Vagina (tissue), 2 donors: ENCODE data around the gene PCDHGA6. TPM values are rescaled to one million over a fixed set of nuclear protein-coding genes. Genes with fewer than 3 reads are reported as not detected.

Source experiments
- DNase-seq, 2 donors: peaks; one replicate each; pipeline ENCODE4 v3.0.0-alpha.2; 2017; ENCODE audit errors: extremely low spot score in 2 of 2
- H3K27ac ChIP-seq: fragments of 200-600 bp; sonication (generic); one replicate; pipeline ENCODE4 v1.5.1; 2019
- H3K27me3 ChIP-seq: fragments of 200-600 bp; sonication (generic); one replicate; pipeline ENCODE4 v1.5.1; 2019
- H3K36me3 ChIP-seq, 2 donors: fragments of 200-600 bp; sonication (generic); one replicate each; pipeline ENCODE4 v1.5.1; 2017 to 2019
- H3K4me1 ChIP-seq: fragments of 200-600 bp; sonication (generic); one replicate; pipeline ENCODE4 v1.5.1; 2019
- H3K4me3 ChIP-seq, 2 donors: fragments of 200-600 bp; sonication (generic); 1 replicate in 1 of 2; 2 replicates in 1 of 2; pipeline ENCODE4 v1.5.1; 2016 to 2019
- H3K9me3 ChIP-seq: fragments of 200-600 bp; sonication (generic); one replicate; pipeline ENCODE4 v1.5.1; 2019
- POLR2A ChIP-seq, 2 donors: fragments of 450-650 bp; IDR thresholded peaks; one replicate each; pipeline ENCODE4 v1.6.1; 2017; ENCODE audit warnings: antibody characterized with exemption in 2 of 2, mild to moderate bottlenecking in 2 of 2, moderate library complexity in 2 of 2
- POLR2AphosphoS5 ChIP-seq, 2 donors: sonication (generic); formaldehyde crosslinking; IDR thresholded peaks; one replicate each; pipeline ENCODE4 v1.9.0; 2017; ENCODE audit warnings: antibody characterized with exemption in 2 of 2, mild to moderate bottlenecking in 2 of 2, low read depth in 1 of 2; ENCODE audit not compliant: insufficient read depth in 1 of 2
- intact Hi-C: fragments of 100-400 bp; cut with DNase I; formaldehyde crosslinking; loops from one replicate; pipeline ENCODE4 v1.15.1; 2023
- total RNA-seq: library from RNA; depleted of rRNA; stranded (reverse); fragments of >200 nt; gene quantifications from one replicate; pipeline ENCODE4 v1.2.3, GENCODE V29; 2016
- TF ChIP-seq, protein P1 (sequence below), 3 experiments: fragments of 450-650 bp in 2 of 3; fragments of 200-600 bp in 1 of 3; sonication (generic) in 1 of 3; IDR thresholded peaks; one replicate each; pipeline ENCODE4 v1.5.1; 2017 to 2019; ENCODE audit warnings: antibody characterized with exemption in 3 of 3, mild to moderate bottlenecking in 2 of 3, moderate library complexity in 2 of 3

The PCDHGA6 gene
- total RNA-seq, 1 donor from 2014 or later, result 6.4 TPM

DNA sequence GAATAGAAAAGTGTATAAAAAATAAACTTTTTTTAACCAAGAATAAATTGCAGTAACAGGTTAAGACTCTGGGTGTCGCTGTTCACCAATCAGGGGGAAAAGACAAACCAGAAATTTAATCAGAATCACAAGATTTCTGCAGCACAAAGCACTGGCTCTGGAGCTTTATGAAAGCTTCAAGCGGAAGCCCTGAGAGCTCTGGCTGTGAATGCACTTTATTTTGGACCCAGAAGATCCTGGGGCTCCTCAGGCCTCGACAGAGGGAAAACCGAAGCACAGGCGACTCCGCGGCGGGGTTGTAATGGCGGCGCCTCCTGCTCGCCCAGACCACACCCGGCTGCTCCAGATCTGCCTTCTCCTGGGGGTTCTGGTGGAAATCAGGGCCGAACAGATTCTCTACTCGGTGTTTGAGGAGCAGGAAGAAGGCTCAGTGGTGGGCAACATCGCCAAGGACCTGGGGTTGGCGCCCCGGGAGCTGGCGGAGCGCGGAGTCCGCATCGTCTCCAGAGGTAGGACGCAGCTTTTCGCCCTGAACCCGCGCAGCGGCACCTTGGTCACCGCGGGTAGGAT lies 18.7 kb upstream of the PCDHGA6 start, which contains the start of gene PCDHGA4:
Gene PCDHGA4 (plus strand): TSS at position 122 of the 570 bp plus-strand sequence. CDS start 87 bp downstream, at position 209.
- intact Hi-C loops, result no loop called here

DNA sequence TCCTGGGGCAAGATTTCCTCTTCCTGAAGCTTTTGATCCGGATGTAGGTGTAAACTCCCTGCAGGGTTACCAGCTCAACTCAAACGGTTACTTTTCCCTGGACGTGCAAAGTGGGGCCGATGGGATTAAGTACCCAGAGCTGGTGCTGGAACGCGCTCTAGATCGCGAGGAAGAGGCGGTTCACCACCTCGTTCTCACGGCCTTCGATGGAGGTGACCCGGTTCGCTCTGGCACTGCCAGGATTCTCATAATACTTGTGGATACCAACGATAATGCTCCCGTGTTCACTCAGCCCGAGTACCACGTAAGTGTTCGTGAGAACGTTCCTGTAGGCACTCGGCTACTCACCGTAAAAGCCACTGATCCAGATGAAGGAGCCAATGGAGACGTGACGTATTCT lies 18.1 kb upstream of the PCDHGA6 start:
- H3K4me3 ChIP-seq, result no peak overlapping the region
- TF ChIP-seq POLR2A (IDR thresholded peaks at IDR 0.05), result no peak
- TF ChIP-seq, protein P1, sequence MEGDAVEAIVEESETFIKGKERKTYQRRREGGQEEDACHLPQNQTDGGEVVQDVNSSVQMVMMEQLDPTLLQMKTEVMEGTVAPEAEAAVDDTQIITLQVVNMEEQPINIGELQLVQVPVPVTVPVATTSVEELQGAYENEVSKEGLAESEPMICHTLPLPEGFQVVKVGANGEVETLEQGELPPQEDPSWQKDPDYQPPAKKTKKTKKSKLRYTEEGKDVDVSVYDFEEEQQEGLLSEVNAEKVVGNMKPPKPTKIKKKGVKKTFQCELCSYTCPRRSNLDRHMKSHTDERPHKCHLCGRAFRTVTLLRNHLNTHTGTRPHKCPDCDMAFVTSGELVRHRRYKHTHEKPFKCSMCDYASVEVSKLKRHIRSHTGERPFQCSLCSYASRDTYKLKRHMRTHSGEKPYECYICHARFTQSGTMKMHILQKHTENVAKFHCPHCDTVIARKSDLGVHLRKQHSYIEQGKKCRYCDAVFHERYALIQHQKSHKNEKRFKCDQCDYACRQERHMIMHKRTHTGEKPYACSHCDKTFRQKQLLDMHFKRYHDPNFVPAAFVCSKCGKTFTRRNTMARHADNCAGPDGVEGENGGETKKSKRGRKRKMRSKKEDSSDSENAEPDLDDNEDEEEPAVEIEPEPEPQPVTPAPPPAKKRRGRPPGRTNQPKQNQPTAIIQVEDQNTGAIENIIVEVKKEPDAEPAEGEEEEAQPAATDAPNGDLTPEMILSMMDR (IDR thresholded peaks at IDR 0.05), result no peak
- peaks cover 50% of the 10 kb centered on the region for H3K9me3 ChIP-seq

More for the DNA sequence above, 18.7 kb upstream of the PCDHGA6 start, which contains the start of gene PCDHGA4:
- Histone ChIP-seq H3K4me1 (no peaks in the 10 kb centered on the region), H3K27ac (no peak within 1 kb of the TSS), H3K27me3 (no peaks in the 10 kb centered on the region), H3K36me3 (no peaks in the 10 kb centered on the region), H3K9me3 (peaks cover 48% of the 10 kb centered on the region), H3K4me3 (peak within 1 kb of the TSS; percentile 24 to 37)
- TF ChIP-seq POLR2AphosphoS5 (IDR thresholded peaks at IDR 0.05; ENCODE audit: insufficient read depth in 1 of 2, low read depth in 1 of 2), result no peak
- TF ChIP-seq, protein P1 (IDR thresholded peaks at IDR 0.05), result no peak
- no peak for TF ChIP-seq POLR2A (IDR thresholded peaks at IDR 0.05)
- no peak for DNase-seq

DNA sequence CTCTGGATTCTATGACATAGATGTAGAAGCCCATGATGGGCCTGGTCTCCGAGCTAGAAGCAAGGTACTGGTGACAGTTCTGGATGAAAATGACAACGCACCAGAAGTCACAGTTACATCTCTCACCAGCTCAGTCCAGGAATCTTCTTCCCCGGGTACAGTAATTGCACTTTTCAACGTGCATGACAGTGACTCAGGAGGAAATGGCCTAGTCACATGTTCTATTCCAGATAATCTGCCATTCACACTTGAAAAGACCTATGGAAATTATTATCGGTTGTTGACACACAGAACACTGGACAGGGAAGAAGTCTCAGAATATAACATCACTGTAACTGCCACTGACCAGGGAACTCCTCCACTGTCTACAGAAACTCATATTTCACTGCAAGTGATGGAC lies 17.6 kb upstream of the PCDHGA6 start:
- intact Hi-C loops, result no loop called here

More for the DNA sequence above, 18.1 kb upstream of the PCDHGA6 start:
- H3K27ac ChIP-seq, result no peak overlapping the region
- H3K36me3 ChIP-seq, result no peaks in the 10 kb centered on the region
- no peaks in the 10 kb centered on the region for H3K27me3 ChIP-seq
- no peaks in the 10 kb centered on the region for H3K4me1 ChIP-seq
- DNase-seq, result no peak
- intact Hi-C loops, result no loop called here

DNA sequence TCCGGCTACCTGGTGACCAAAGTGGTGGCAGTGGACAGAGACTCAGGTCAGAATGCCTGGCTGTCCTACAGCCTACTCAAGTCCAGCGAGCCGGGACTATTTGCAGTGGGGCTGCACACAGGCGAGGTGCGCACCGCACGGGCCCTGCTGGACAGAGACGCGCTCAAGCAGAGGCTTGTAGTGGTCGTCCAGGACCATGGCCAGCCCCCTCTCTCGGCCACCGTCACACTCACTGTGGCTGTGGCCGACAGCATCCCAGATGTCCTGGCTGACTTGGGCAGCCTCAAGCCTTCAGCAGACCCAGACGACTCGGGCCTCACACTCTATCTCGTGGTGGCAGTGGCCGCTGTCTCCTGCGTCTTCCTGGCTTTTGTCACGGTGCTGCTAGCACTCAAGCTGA lies 16.7 kb upstream of the PCDHGA6 start:
- Histone ChIP-seq H3K4me3 (no peak overlapping the region), H3K36me3 (no peaks in the 10 kb centered on the region), H3K4me1 (no peaks in the 10 kb centered on the region), H3K27me3 (no peaks in the 10 kb centered on the region), H3K27ac (no peak overlapping the region), H3K9me3 (peaks cover 52% of the 10 kb centered on the region)
- TF ChIP-seq POLR2AphosphoS5 (IDR thresholded peaks at IDR 0.05; ENCODE audit: insufficient read depth in 1 of 2, low read depth in 1 of 2), result no peak
- no peak for DNase-seq
- intact Hi-C loops, result no loop called here

More for the DNA sequence above, 17.6 kb upstream of the PCDHGA6 start:
- Histone ChIP-seq H3K4me1 (no peaks in the 10 kb centered on the region), H3K9me3 (peaks cover 50% of the 10 kb centered on the region), H3K4me3 (no peak overlapping the region), H3K36me3 (no peaks in the 10 kb centered on the region), H3K27me3 (no peaks in the 10 kb centered on the region), H3K27ac (no peak overlapping the region)
- TF ChIP-seq, protein P1 (IDR thresholded peaks at IDR 0.05), result no peak
- TF ChIP-seq POLR2A (IDR thresholded peaks at IDR 0.05) (no peak), POLR2AphosphoS5 (IDR thresholded peaks at IDR 0.05; ENCODE audit: insufficient read depth in 1 of 2, low read depth in 1 of 2) (no peak)
- DNase-seq, result no peak

DNA sequence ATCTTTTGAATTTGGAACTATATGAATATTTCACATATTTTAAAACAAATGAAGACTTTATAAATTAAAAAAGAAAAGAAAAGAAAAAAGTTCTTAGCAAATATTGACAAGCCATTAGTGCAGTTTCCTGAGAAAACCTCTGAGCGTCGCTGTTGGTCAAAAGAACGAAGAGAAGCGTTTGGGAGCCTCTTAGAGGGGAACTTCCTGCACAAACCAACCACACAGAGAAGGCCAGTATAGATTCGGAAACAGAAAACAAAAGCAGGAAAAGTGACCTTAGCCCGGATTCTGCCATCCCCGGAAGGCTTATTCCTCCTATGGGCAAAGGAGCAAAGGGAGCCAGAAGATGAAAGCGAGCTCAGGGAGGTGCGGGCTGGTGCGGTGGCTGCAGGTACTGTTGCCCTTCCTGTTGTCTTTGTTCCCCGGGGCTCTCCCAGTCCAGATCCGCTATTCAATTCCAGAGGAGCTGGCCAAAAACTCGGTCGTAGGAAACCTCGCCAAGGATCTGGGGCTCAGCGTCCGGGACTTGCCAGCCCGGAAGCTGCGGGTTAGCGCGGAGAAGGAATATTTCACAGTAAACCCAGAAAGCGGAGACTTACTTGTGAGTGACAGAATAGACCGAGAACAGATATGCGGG lies 13.8 kb upstream of the PCDHGA6 start, which contains the start of gene PCDHGB2:
Gene PCDHGB2 (plus strand): TSS at position 205 of the 637 bp plus-strand sequence. CDS start 142 bp downstream, at position 347.
- H3K36me3 ChIP-seq, result no peaks in the 10 kb centered on the region
- no peaks in the 10 kb centered on the region for H3K4me1 ChIP-seq
- no peak for TF ChIP-seq POLR2A (IDR thresholded peaks at IDR 0.05)
- TF ChIP-seq, protein P1 (IDR thresholded peaks at IDR 0.05), result no peak
- TF ChIP-seq POLR2AphosphoS5 (IDR thresholded peaks at IDR 0.05; ENCODE audit: insufficient read depth in 1 of 2, low read depth in 1 of 2), result no peak
- intact Hi-C loops, result no loop called here
- no peak within 1 kb of the TSS for H3K27ac ChIP-seq
- no peak for DNase-seq
- no peaks in the 10 kb centered on the region for H3K27me3 ChIP-seq
- peak within 1 kb of the TSS in 1 of 2 donors; percentile 11 for H3K4me3 ChIP-seq
- H3K9me3 ChIP-seq, result peaks cover 67% of the 10 kb centered on the region
